Stimulated activated CD4-positive, alpha-beta T cell treated with anti-CD3 and anti-CD28 coated beads, Interleukin-1b, Interleukin-23, amount 100 ng/mL, for 1 hour (primary cell): ENCODE results near the gene NRCAM.
"Not testable (repeated sequence)": the region's sequence is repeated elsewhere in the genome, so short reads cannot be mapped to it uniquely, and the experiment has no call there.

Source experiments
- DNase-seq, 2 donors: peaks; one replicate each; pipeline ENCODE4 v3.0.0-alpha.2; 2020; ENCODE audit warnings: low read depth in 2 of 2

NRCAM gene

DNA sequence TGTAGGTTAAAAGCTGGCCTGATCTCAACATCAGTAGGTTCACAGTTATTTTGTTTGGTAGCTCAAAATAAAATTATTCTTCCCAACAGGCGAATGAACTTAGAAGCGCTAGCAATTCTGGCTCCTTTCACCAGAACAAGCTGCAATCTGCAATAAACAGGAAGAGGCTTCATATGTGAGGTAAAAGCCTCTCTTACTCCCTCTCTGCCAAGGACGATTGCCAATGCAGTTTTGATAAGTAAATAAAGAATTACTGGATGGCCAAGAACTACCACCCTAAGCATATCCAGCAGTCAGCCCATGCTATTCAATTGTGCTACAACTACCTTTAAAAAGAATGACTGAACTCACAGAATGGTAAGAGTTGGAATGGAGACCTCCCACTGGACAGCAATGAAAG is 176.1 kb downstream of the NRCAM start:
- DNase-seq = no peak

DNA sequence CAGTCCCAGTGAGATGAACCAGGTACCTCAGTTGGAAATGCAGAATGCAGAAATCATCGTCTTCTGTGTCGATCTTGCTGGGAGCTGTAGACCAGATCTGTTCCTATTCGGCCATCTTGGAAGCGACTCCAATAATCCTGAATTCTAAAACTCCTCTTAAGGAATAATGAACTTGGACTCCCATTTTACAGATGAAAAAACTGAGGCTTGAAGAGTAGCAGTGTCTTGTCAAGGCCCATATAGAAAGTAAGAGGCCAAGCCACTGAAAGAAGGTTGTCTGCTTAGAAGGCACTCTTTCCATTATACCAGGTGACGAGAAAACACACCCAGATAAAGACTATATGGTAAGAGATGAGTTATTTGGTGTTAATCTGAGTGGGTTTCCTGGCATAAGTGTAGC is 177.5 kb downstream of the NRCAM start:
- DNase-seq = no peak

DNA sequence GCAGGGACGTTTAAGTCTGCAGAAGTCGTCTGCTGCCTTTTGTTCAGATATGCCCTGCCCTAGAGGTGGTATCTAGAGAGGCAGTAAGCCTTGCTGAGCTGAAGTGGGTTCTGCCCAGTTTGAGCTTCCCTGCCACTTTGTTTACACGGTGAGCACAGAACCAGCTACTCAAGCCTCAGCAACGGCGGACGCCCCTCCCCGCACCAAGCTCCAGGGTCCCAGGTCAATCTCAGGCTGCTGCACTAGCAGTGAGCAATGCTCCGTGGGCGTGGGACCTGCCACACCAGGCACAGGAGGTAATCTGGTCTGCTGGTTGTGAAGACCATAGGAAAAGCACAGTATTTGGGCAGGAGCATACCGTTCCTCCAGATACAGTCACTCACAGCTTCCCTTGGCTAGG is 178.0 kb downstream of the NRCAM start:
- DNase-seq = no peak

DNA sequence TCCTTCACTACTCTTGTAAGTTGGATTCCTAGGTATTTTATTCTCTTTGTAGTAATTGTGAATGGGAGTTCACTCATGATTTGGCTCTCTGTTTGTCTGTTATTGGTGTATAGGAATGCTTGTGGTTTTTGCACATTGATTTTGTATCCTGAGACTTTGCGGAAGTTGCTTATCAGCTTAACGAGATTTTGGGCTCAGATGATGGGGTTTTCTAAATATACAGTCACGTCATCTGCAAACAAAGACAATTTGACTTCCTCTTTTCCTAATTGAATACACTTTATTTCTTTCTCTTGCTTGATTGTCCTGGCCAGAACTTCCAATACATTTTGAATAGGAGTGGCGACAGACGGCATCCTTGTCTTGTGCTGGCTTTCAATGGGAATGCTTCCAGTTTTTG is 181.8 kb downstream of the NRCAM start:
- not testable (repeated sequence) for DNase-seq

DNA sequence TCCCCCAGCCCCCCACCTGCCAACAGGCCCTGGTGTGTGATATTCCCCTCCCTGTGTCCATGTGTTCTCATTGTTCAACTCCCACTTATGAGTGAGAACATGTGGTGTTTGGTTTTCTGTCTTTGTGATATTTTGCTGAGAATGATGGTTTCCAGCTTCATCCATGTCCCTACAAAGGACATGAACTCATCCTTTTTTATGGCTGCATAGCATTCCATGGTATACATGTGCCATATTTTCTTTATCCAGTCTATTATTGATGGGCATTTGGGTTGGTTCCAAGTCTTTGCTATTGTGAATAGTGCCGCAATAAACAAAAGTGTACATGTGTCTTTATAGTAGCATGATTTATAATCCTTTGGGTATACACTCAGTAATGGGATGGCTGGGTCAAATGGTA is 183.3 kb downstream of the NRCAM start:
- not testable (repeated sequence) for DNase-seq

DNA sequence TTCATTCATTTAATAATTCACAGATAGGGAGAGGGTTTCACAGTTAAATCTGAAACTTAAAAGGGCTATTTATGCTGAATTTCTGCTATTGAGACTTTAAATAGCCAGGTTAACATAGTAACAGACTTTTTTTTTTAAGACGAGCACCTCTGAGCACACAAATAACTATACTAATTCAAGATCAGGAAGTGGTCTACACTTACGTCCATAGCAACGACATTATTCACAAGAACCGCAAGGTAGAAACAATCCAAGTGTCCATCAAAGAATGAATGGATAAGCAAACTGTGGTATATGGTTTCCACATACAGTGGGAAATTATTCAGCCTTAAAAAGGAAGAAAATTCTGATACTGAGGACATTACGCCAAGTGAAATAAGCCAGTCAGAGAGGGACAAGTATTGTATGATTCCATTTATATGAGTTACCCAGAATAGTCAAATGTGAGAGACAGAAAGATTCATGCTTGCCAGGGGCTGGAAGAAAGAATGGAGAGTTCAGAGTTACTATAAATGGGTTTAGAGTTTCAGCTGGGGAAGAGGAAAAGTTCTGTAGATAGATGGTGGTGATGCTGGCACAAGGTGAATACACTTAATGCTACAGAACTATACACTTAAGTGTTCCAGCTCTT is 185.7 kb downstream of the NRCAM start:
- no peak for DNase-seq

DNA sequence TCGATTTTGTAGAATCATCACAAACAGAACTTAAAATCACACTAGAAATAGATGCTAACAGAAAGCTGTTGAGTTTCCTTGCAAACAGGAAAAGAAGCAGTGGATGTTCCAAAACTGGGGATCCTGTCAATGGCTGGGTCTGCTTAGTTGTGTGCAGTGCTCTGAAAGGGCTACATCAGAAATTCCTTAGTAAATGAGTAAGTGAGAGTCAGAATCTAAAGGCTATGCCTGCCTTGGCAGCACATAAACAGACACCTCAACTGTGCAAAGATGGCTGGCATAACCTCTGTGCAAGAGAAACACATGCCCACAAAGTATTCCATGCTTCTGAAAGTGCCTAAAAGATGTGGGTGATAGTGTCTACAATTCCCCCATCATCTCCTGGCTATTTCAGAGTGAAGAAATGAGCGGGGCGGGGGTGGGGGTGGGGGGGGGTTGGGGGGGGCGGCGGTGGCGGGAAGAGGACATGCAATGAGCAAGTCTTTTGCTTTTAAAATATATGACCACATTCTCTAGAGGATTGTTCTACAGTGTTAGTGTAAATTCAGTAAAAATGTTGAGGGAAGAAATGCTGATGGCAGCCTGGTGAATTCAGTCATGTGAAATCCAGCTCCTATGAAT is 187.9 kb downstream of the NRCAM start:
- no peak for DNase-seq

DNA sequence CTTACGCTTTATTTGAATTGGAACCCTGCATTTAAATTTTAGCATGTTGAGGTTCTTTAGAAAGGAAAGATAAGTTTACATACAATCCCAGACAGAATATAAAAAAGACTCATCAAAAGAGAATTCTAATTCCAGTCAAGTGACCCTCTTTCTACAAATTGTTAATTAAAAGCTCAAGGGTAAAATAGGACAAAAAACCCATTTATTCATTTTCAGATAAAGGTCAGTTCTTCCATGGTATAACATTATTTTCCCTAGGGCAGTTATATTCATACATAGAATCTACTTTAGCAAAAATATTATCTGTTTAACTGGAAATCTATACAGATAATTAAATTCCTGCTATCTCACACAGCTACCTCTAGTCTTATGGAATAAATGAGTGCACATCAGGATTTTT is 188.6 kb downstream of the NRCAM start:
- DNase-seq = no peak

DNA sequence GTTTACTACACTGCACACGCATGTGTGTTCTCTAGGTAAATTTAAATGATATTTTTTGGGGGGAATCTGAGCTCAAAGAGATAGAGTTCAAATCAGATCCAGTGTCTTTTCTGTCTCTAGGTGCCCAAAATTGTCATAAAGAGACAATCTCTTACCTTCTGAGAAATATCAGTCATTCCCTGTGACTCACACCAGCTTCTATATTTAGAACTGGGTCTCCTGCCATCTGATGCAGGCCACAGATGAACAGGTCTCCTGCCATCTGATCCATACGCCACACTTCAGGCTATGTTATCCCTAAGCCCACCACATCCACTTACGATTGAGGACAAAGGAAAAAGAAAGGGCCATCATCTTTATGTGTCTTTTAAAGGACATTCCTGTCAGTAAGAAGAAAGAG is 189.7 kb downstream of the NRCAM start:
- no peak for DNase-seq

DNA sequence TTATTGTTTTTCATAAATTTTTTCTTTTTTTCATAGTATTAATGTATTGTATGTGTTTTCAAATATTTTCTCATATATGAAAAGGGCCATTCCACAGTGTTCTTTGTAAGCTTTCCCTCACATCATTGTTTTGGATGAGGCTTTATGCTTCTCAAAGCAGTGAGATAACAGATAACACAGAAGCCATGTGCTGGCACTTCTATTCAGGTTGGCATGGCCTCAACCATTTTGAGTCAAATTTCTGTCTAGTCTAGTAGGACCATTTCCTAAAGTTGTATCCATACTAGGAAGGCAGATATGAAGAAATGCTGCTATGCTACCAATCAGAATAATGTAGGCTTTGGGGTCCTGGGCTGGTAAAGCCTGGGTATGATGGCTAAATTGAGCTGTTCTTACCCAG is 190.2 kb downstream of the NRCAM start:
- no peak for DNase-seq

DNA sequence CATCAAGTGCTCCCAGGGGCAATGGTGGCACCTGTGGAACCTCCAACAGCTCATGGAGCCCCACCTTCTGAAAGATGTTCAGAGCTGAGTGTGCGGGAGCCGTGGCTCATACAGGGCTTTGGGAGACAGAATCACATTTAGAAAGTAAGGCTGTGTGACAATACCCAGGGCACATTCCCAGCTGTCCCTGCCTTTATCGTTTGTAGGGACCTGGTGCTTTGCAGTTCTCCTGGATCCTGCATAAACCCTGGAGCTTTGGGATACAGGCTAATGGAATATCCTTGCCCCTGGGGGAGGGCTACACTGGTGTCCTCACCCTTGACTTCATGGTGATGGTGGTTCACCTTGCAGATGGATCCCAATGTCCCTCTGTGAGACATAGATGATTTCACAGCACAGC is 191.2 kb downstream of the NRCAM start:
- no peak for DNase-seq

DNA sequence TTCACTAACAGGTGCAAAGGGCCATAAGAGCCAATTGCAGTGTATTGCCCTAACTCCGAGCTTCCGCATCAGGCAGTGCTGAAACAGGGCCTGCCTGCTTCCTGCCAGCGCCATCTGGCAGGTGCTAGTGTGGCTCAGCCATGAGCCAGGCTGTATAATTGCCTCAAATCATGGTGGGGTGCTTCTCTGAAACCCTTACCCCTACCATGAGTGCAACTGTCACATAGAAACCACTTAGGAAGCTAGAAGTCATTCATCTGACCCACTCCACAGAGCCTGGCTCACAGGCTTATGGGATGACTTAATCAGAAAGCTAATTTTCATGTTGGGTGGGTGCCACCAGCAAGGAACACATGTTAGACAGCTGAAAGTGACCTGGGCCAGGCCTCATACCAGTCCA is 192.8 kb downstream of the NRCAM start:
- DNase-seq = no peak

DNA sequence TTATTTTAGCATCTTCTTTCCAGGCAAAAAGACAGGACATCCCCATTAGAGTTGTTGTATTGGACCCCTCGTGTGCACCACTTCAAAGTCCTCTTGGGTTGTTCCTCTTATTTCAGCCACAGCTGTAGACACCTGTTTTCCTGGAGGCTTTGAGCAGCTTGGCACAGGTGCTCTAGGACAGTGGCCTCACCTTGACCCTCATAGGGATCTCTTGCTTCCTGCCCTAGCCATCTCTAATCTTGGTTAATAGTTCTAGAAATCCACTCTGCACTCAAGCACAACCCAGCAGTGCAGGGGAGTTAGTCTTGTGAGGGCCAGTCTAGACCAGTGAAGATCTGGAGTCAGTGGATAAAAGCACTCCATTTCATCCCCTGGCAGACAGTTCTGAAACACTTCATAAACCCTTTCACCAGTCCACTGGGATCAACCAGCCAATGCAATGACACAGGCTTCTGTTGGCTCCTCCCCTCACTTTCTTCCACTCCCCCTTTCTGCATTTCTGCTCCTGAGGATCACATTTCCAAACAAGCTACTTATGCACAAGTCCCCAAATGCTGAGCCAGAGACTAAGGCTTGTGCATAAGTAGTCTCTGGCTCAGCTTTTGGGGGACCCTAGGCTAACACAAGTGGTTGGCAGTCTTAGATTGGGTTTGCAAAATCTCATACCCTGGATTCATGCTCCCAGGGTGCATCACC is 194.5 kb downstream of the NRCAM start:
- no peak for DNase-seq

DNA sequence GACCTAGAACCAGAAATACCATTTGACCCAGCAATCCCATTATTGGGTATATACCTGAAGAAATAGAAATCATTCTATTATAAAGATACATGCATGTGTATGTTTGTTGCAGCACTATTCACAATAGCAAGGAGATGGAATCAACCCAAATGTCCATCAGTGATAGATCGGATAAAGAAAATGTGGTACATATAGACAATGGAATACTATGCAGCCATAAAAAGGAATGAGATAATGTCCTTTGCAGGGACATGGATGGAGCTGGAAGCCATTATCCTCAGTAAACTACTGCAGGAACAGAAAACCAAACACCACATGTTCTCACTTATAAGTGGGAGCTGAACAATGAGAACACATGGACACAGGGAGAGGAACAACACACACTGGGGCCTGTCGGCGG is 196.8 kb downstream of the NRCAM start:
- not testable (repeated sequence) for DNase-seq

DNA sequence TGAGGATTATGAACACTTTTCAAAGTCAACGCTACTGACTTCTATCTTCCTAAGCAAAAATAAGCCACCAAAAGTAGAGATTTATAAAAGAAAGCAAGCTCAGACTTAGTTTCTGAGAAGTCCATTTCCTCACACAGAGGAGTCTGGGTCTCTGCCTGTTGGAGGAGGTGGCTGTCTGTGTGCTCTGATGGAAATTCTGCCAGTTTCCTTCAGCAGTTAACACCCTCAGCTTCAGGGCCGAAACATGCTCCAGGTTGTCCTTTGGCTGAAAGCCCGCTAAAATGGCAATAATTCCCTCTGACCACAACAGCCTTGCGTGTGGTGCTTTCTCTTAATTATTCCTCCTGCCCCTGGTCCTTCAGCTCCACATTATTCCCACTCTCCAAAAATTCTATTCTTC is 198.3 kb downstream of the NRCAM start:
- no peak for DNase-seq

DNA sequence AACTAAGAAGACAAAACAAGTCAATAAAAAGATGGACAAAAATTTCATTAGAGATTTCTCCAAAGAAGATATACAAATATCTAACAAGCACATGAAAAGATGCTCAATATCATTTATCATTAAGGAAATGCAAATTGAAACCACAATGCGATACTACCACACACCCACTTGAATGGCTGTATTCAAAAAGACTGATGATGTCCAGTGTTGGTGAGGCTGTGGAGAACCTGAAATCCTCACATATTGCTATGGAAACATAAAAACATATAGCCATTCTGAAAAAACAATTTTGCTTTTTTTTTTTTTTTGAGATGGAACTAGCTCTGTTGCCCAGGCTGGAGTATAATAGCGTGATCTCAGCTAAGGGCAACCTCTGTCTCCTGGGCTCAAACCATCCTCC is 202.0 kb downstream of the NRCAM start:
- no peak for DNase-seq

DNA sequence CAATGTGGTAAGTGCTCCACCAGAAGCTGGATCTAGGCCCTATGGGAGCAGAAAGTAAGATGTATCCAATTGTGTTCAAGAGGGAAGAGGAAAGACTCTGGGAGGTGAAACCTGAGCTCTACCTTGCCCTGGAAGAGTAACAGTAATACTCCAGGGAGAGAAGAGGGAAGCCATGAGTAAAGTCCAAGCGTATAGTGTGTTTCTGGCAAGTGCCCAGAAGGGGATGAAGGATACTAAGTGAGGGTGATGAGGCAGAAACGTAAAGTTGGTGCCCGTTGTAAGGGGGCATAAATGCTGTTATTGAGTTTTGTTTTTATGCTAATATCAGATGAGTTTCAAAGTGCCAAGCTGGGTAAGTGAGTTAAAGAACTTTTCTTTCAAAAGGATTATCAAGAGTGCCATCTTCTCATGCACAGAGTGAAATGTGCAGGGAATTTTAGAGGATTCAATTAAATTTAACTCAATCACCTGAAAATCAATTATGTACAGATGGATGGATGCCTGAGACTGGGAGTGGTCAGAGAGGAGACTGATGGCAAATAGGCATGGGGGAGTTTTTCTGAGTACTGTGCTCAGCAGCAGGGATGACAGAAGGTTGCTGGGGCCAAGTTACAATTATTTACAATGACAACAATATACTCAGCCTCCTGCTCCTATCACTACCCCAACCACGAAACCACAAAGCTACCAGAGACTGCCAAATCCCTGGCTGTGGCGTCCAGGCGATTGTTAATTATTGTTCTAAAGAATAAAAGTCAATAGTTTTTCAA is 202.8 kb downstream of the NRCAM start:
- no peak for DNase-seq

DNA sequence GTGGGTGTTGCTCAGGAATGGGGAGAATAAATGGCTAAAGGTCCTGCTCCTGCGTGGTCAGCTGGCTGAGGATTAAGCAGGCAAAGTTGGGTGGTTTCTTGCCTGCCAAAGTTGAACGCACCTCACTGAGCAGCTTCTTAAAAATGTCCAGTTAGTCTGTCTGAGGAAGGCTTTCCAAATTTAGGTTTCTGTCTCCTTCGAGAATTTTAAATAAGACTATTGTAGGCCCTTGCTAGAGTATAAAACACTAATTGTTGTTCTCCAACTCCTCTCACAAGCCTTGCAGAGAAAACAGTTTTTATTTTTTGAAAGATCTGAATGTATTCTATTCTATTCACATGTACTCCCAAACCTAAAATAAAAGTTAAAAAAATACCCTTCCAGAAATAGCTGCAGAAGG is 204.1 kb downstream of the NRCAM start:
- no peak for DNase-seq

DNA sequence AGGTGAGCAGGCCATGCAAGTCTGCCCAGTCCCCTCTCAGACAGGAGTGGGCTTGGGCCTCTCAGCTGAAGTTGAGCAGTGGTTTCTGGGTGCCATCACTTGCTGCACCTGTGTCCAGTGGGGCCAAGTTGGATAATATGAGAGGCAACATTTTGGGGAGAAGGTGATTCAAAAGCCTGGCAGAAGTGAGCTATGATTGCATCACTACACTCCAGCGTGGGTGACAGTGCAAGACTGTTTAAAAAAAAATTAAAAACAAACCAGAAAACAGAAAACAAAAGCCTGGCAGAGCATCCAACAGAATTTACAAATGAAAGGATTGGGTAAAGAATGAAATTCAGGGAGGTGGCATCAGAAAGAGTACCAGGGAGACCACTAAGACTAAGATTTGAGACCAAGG is 204.5 kb downstream of the NRCAM start:
- DNase-seq = no peak

DNA sequence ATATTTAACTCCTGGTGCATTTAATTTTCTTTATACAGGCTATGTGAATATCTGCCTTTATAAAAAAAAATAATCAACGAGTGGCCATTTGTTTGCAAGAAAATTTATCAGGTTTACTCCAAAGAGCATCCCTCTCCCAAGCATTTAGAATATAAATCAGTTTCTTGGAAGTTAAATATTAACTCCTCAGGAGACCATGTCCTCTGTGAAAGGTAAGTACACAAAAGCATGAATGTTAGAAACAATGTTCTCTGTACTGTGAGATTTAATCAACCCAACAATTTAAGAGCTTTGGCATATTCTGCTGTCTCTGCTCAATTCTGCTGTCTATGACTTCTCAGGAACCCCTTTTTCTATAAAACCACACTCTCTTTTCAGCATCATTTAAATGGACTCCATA is 206.8 kb downstream of the NRCAM start:
- DNase-seq = no peak

DNA sequence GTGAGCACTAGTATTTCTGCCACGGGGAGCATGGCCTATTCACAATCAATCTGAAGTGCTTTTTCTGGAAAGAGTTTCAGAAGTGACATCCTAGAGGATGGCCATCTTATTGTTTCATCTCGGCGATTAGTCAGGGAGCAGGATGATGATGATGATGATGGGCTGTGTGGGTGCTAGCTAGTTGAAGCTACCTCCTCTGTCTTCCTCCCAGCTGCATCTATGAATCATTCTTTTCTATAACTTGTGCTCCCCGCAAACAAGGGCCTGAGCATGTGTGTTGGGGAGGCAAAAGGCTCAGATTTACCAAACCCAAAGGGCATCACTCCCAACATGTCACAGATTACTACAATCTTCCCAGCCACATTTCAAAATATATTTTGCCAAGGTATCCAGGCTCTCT is 207.4 kb downstream of the NRCAM start:
- no peak for DNase-seq

DNA sequence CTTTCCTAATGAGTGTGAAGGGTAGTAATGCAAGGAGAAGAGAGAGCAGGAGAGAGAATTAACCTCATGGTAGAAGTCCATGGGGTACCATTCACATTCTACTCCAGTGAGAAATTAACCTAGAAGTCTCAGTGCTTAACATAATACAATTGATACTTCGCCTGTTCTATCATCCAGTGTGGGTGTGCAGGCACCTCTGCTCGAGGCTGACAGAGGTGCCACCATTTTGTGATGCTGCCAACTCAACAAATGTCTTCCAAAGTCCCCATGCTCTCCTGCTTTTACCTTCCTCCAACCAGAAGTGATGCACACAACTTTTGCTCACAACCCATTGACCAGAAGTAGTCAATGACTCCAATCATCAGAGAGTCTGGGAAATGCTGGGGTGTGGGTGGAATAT is 207.8 kb downstream of the NRCAM start:
- no peak for DNase-seq

DNA sequence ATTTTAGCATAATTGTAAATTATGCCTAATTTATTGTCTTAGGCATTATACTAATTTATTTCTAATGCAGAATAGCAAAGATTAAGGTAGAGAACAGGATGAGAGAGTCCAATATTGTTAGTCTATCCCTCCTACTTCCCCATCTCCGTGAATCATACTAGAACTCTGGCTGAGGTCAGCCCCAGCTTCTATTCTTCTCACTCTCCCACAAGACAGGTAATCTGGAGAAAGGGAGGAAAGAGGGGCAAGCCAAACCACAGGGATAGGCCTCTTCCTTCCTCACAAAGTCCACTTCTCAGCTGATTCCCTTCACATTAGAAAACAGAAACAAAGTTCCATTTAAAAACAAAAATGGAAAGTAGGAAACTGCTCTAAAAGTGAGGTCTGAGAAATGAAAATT is 208.6 kb downstream of the NRCAM start:
- DNase-seq = no peak
